Neural progenitor cell (in vitro differentiated cells): ENCODE results near the gene MTX3.

Source experiments
- EZH2 ChIP-seq: fragments of 200-600 bp; sonication (generic); IDR thresholded peaks from 2 replicates; pipeline ENCODE4 v1.6.1; 2017; ENCODE audit warnings: antibody characterized with exemption, mild to moderate bottlenecking, moderate library complexity
- TF ChIP-seq, protein P1 (sequence below): fragments of 200-600 bp; sonication (generic); IDR thresholded peaks from 2 replicates; pipeline ENCODE4 v1.5.1; 2017; ENCODE audit warnings: antibody characterized with exemption, mild to moderate bottlenecking

DNA sequence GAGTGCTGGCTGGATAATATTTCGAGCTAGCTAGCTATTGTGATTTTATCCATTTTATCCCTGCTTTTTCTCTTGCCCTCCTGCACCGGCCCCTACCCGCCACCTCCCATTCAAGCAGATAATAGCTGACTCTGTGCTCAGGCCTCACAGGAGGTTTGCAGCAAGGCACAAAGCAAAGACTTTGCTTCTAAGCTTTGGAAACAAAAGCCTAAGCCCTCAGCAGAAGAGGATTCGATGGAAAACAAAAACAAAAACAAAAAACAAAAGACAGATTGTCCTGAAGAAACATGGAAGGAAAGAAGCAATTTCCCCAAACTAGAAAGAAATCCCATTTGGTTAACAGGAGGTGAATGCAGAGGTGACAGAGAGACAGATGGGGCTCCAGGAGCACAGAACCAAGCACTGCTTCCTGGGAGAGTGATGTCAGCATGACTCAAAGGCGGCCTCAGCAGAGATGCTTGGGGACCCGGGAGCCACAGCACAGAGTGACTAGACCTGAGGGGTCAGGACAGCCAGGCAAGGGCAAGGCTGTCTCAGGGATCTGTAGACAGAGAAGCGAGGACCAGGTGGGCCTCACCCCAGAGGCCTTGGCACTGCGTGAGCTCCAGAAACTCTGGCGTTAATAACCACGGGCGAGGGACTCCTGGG lies 28.4 kb downstream of the MTX3 start:
- TF ChIP-seq, protein P1, sequence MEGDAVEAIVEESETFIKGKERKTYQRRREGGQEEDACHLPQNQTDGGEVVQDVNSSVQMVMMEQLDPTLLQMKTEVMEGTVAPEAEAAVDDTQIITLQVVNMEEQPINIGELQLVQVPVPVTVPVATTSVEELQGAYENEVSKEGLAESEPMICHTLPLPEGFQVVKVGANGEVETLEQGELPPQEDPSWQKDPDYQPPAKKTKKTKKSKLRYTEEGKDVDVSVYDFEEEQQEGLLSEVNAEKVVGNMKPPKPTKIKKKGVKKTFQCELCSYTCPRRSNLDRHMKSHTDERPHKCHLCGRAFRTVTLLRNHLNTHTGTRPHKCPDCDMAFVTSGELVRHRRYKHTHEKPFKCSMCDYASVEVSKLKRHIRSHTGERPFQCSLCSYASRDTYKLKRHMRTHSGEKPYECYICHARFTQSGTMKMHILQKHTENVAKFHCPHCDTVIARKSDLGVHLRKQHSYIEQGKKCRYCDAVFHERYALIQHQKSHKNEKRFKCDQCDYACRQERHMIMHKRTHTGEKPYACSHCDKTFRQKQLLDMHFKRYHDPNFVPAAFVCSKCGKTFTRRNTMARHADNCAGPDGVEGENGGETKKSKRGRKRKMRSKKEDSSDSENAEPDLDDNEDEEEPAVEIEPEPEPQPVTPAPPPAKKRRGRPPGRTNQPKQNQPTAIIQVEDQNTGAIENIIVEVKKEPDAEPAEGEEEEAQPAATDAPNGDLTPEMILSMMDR: no peak
- no peak for TF ChIP-seq EZH2
